ENCODE data around the gene BCR.
A peak's percentile ranks its signal among the peaks of the same experiment; 100 is the strongest.

BCR gene

DNA sequence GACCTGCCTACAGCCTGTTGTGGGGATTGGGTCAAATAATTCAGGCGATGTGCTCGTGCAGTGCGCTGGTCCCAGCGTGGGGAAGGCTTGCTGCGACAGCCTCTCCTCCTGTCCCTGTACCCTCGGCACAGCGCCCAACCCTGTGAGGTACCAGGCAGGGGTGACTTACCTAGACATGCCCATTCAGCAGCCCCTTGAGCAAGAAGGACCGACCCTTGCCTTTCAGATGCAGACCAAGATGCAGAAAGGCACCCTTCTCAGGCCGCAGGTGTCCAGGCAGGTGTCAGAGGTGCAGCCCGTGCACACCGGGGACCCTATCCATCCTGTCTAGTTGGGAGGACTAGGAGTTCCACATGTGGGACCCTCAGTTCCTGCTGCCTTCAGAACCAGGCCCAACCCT is 102.7 kb downstream of the BCR start:
- no peak for FAIRE-seq
- no peak for DNase-seq (ENCODE audit: insufficient read length, low spot score)

- DNase-seq (ENCODE audit: insufficient read length, low spot score): no peak
- no peak for FAIRE-seq
Observed at GRCh38 chr22:23283591-23284503, 103.5 kb downstream of the BCR start.

- FAIRE-seq (no peak), DNase-seq (ENCODE audit: insufficient read length, low spot score) (no peak)
Observed at GRCh38 chr22:23284504-23285033, 104.3 kb downstream of the BCR start.

- no peak for DNase-seq (ENCODE audit: insufficient read length, low spot score)
Observed at GRCh38 chr22:23285236-23285635, 104.9 kb downstream of the BCR start.

GRCh38 chr22:23285734-23286133 is 105.4 kb downstream of the BCR start:
- DNase-seq (ENCODE audit: insufficient read length, low spot score) (no peak), FAIRE-seq (no peak)

More at GRCh38 chr22:23285236-23285635, 104.9 kb downstream of the BCR start:
- FAIRE-seq: no peak

DNA sequence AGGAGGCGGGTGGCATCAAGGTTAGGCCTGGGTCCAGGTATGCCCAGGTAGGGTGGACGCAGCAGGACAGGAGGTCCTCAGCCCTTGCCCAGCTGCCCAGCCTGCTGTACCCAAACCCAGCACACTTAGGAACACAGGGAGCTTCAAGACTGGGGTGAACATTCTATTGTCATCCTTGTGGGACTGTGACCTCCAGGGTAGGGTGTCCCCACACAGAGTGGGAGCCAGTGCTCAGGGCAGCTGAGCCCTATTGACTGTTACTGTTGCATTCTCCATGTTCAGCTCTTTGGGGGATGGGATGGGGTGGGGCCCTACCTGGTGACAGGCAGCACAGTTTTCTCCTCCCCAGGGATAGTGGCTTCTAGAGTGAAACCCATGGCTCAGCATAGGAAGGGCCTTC is 106.0 kb downstream of the BCR start:
- no peak for FAIRE-seq
- no peak for DNase-seq (ENCODE audit: insufficient read length, low spot score)

DNA sequence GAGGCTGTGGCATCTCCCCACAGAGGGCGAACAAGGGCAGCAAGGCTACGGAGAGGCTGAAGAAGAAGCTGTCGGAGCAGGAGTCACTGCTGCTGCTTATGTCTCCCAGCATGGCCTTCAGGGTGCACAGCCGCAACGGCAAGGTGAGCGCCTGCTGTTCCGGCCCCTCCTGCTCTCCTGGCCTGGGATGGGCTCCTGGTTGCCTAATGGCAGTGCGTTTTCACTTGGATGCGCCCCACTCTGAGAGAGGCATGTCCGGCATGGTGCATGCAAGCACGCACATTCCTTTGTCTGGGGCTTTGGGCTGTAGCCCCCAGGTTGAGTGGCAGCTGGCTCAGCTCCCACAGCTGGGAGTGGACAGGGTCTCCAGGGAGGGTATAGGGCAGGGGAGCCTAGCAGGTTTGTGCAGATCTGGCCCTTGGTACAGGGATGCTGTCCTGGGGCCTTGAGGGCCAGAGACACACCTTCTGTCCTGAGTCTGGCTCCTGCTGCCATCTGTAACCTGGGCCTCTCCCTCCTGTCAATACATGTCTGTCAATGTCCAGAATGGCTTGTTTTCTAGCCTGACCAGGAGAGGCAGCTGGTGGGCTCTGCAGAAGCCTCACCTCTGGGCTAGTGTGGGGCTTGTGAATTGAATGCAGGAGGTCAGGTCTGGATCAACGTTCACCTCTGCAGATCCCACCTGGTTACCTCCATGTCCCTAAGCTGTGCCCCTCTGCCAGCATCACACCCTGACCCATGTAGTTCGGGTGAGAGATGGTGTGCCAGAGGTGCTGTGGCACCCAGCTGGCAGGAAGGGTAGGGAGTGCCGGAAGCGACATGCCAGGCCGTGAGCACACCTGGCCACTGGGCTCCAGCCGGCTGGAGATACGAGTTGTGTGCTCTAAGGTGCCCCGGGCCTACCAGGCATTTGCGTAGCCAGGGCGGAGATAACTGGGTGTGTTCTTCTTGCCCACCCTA is 107.1 kb downstream of the BCR start:
- FAIRE-seq: no peak
- DNase-seq (ENCODE audit: insufficient read length, low spot score): no peak

GRCh38 chr22:23288301-23289129 is 108.2 kb downstream of the BCR start:
- no peak for FAIRE-seq
- DNase-seq (ENCODE audit: insufficient read length, low spot score): no peak

- DNase-seq (ENCODE audit: insufficient read length, low spot score): no peak
- FAIRE-seq: no peak
Observed at GRCh38 chr22:23289130-23289503, 108.8 kb downstream of the BCR start.

DNA sequence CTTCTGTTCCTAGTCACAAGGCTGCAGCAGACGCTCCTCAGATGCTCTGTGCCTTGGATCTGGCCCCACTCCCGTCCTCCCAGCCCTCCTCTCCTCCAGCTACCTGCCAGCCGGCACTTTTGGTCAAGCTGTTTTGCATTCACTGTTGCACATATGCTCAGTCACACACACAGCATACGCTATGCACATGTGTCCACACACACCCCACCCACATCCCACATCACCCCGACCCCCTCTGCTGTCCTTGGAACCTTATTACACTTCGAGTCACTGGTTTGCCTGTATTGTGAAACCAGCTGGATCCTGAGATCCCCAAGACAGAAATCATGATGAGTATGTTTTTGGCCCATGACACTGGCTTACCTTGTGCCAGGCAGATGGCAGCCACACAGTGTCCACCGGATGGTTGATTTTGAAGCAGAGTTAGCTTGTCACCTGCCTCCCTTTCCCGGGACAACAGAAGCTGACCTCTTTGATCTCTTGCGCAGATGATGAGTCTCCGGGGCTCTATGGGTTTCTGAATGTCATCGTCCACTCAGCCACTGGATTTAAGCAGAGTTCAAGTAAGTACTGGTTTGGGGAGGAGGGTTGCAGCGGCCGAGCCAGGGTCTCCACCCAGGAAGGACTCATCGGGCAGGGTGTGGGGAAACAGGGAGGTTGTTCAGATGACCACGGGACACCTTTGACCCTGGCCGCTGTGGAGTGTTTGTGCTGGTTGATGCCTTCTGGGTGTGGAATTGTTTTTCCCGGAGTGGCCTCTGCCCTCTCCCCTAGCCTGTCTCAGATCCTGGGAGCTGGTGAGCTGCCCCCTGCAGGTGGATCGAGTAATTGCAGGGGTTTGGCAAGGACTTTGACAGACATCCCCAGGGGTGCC is 109.8 kb downstream of the BCR start:
- FAIRE-seq (no peak), DNase-seq (ENCODE audit: insufficient read length, low spot score) (peak; percentile 63)

DNA sequence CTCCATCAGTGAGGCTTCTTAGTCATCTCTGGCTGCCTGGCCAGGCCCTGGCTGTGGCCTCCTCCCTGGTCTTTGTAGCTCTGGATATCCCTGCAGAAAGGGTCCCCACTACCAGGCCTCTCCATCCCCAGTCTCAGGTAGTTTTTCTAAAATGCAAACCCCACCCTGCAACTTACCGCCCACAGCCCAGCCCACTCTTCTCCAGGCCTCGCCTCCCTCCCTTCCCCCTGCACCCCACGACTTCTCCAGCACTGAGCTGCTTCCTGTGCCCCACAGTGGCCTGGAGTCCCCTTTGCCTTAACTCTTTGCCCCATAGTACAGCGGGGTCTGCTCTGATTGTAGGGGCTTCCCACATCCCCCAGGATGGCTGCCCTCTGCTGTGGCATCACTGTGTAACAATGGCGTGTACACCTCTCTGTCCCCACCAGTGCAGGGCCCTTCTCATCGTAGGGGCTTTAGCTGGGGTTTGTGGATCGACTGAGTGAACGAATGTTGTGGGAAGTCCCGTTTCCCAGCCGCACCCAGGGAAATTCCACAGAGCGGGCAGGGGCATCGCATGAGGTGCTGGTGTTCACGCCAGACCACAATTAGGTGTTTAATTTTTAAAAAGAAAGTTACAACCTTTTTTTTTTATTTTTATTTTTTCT is 111.6 kb downstream of the BCR start:
- DNase-seq (ENCODE audit: insufficient read length, low spot score): no peak
- no peak for FAIRE-seq

DNA sequence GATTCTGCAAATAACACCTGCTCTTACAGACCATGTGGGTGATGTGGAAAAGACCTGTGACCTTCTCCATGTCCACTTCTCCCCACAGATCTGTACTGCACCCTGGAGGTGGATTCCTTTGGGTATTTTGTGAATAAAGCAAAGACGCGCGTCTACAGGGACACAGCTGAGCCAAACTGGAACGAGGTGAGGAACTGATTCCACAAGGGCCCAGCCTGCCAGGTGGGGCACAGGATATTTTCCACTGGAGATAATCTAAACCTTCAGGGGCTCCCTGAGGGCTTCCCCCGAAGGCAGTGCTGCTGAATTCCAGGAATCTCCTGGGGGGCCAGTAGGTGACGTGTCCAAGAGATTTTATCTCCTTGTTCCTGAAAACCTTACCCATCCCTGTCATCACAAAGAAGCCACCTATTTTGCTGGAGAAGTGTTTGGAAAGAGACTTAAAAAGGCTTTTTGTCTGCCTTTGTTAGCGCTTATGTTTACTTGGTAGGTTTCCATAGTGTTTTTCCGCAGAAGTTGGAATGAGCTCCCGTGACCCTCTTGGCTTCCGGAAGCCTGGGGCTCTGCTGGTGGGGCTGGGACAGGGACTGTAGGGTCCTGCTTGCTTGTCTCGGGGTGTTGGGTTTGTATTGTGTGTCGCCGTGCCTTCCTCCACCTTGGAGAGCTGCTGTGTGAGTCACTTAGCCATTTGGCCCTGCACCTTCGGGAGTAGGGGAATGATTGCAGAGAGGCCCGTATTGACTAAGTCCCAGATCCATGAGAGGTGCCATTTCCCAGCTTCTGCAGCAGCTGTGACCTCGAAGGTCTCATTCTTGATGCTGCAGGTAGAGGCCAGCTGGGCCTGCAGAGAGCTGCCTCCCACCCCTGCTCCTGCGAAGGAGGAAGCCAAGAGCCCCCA is 112.4 kb downstream of the BCR start:
- no peak for FAIRE-seq
- DNase-seq (ENCODE audit: insufficient read length, low spot score): no peak

DNA sequence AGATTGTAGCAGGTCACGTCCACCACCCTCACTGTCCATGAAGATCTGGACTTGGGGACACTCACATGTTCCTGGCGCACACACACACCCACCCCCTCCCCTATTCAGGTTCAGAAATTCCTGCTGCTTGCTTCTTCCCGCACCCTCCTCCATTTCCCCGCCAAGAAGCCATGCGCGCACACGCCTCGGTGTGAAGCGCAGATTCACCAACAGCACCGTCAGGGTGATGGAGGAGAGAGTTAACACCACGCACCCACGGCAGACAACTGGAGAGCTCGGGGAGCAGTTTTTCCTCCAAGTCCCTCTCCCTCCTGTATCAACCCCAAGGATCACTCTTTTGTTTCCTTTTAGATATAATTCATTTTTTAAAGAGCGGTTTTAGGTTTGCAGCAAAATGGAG is 113.4 kb downstream of the BCR start:
- DNase-seq (ENCODE audit: insufficient read length, low spot score) (no peak), FAIRE-seq (no peak)

GRCh38 chr22:23294221-23294620 is 113.9 kb downstream of the BCR start:
- FAIRE-seq (no peak), DNase-seq (ENCODE audit: insufficient read length, low spot score) (no peak)

GRCh38 chr22:23300476-23300875 is 120.2 kb downstream of the BCR start:
- DNase-seq (ENCODE audit: insufficient read length, low spot score): no peak
- no peak for FAIRE-seq

- no peak for FAIRE-seq
- no peak for DNase-seq (ENCODE audit: insufficient read length, low spot score)
Observed at GRCh38 chr22:23301591-23301990, 121.3 kb downstream of the BCR start.

DNA sequence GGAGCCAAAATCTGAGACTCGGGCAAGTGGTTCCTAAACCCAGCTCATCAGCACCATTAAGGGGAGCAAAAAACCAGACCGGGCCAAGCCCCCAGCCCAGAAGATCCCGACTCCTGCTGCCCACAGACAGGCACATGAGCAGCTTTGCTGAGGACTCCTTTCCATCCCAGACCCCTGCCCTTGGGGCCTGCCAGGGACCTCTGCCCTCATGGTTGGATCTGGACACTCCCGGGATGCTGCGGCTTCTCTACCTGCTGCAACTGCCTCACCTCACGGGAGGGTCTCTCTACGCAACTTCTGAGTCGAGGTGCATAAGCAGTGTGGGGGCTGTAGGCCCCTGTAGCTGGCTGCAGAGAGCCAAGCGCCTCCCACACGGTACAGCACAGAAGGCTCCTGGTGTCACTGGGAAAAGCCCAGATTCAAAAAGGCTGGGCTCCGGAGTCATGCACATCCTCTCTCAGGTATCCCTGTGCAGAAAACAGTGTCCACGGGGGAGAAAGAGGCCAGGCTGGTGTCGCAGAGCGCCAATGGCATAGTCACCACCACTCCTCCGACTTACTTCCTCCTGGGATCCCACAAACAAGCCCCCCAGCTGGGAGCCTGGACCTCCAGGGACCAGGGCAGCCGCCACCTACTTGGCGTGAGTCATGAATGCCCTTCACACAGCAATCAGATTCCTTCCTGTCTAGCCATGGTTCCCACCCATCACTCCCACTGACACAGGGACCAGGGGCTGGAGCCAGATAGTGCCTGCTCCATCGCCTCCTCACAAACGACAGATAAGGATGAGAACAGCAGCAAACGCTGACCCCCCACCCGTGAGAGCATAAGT is 122.1 kb downstream of the BCR start:
- DNase-seq (ENCODE audit: insufficient read length, low spot score): no peak
- FAIRE-seq: no peak

Data from GM19239 (cell line).